Mesenteric fat pad (tissue), 1 donor: Measurements from ENCODE around the gene NDE1. TPM values are rescaled to one million over a fixed set of nuclear protein-coding genes. Genes with fewer than 3 reads are reported as not detected.
"Not testable (repeated sequence)": the region's sequence is repeated elsewhere in the genome, so short reads cannot be mapped to it uniquely, and the experiment has no call there.

Experiments
- DNase-seq: peaks from one replicate; pipeline ENCODE4 v3.0.0-alpha.2; 2020; ENCODE audit warnings: low spot score
- total RNA-seq: library from RNA; stranded (reverse); fragmentation: NEBNext Ultra II Directional; extraction: Animal tissue kit (Norgen Biotek cat#: 25700); gene quantifications from one replicate; pipeline ENCODE4 v1.2.1, GENCODE V29; 2021
- donor health status: DM: yes; HTN: yes; CAD: no.

Gene NDE1
- total RNA-seq, 1 donor from 2014 or later, result 26.8 TPM

DNA sequence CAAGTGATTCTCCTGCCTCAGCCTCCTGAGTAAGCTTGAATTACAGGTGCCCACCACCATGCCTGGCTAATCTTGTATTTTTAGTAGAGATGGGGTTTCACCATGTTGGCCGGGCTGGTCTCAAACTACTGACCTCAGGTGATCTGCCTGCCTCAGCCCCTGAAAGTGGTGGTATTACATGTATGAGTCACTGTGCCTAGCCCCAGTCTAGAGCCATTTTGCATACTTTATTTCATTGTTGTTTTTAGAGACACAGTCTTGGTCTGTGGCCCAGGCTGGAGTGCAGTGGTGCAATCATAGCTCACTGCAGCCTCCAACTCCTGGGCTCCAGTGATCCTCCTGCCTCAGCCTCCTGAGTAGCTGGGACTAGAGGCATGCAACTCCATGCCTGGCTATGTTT lies 42.5 kb downstream of the NDE1 start:
- not testable (repeated sequence) for DNase-seq

DNA sequence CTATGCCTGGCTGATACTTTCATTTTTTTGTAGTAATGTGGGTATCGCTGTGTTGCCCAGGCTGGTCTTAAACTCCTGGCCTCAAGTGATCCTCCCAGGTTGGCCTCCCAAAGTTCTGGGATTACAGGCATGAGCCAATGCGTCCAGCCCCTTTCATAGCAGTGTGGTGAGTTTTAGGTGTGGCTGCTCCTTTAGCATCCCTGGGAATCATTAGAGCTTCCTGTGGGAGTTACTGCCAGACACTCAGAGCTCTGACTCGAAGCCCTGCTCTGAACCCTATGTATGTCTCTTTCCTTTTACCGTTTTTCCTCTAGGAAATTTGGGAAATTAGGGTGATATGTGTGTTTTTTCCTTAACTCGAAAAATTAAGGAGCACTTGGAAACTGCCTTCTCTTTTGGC lies 44.5 kb downstream of the NDE1 start:
- DNase-seq, result no peak

DNA sequence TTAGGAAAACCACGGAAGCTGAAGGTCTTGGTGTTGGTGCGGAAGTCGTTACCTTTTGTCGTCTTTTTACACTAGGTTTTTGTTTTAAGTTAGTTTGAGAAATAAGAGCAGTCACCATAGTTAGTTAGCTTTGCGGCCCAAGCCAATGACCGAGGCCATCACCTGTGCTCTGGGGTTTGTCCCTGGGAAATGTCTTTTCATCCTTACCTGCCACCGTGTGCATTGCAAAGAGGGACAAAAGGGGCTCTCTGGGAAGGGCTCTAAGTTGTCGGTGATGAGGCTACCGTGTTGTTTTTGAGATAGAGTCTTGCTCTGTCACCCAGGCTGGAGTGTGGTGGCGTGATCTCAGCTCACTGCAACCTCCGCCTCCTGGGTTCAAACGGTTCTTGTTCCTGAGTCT lies 49.8 kb downstream of the NDE1 start:
- DNase-seq, result no peak

DNA sequence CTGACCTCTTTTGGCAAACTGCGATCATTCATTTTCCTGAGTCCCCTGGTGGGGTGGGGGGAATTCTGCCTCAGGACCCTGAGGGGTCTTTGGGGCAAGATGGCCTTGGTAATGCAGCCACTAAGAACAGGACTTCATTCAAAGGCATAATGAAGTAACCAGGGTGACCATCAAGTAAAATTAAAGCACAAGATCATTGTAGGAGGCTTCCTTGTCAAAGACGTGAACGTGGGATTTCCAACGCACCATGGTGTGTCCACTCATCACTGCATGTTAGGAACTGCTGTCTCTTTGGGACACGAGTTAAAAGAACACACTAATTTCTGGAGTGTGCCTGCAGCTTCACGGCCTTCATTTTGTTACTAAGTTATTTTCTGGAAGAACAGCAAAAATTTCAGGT lies 51.3 kb downstream of the NDE1 start:
- no peak for DNase-seq

DNA sequence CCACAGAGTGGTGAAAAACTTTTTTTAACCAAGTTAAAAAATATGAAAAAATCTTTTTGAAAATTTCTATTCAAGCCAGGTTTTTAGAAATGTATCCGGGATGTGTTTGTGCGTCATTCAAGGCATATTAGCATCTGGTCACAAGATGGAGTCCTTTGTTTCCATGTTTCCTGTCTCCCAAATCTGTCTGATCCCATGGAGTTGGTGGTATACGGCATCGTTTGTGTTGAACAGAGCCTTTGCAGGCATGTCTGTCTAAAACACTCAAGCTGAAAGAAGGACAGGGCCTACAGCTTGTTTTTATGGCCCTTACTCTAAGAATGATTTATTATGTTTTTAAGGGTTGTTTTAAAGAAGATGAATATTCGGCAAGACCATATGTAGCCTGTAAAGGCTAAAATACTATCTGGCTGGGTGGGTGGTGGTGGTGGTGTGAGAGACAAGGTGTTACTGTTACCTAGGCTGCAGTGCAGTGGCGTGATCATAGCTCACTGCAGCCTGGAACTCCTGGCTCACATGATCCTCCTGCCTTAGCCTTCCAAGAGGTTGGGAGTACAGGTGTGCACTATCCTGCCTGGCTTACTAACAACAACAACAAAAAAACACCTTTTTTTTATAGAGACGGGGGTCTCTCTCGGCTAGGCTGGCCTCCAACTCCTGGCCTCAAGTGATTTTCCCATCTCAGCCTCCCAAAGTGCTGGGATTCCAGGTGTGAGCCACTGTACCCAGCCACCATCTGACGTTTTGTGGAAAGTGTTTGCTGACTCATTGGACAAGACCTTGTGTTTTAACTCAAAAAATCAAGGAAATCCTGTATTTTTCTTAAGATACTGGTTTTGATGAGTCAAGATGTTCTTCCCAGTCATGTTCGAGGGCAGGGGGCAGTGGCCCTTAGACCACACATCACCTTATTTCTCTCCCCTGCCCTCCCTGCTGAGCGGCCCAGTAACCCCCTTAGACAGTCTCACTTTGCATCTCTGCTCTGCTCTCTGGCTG lies 52.2 kb downstream of the NDE1 start:
- DNase-seq, result no peak

DNA sequence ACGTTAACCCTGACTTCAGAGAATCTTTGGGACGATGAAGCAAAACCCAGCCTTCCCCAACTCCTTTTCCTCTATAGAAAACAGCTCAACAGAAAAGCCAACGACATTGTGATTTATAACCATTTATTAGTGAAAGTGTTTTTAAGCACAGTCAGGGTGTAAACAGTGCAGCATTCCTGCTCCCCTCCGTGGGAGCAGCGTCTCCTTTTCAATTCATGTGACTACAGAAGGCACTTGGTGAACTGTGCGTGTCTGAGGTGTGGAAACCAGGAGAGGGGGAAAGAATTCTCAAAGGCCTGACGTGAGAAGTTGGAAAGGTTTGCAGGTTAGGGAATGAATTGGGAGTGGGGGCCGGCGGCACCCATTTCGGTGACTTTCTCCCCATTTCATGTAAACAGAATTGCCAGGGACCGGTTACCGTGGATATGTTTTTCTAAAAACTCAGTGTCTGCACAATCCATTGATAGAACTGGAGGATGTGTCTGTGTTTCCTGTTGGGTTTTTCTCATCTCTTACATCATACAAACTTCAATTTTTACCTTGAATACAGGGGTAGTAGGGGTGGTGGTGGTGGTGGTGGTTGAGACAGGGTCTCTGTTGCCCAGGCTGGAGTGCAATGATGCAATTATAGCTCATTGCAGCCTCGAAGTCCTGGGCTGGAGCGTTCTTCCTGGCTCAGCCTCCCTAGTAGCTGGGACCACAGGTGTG lies 53.1 kb downstream of the NDE1 start:
- no peak for DNase-seq

DNA sequence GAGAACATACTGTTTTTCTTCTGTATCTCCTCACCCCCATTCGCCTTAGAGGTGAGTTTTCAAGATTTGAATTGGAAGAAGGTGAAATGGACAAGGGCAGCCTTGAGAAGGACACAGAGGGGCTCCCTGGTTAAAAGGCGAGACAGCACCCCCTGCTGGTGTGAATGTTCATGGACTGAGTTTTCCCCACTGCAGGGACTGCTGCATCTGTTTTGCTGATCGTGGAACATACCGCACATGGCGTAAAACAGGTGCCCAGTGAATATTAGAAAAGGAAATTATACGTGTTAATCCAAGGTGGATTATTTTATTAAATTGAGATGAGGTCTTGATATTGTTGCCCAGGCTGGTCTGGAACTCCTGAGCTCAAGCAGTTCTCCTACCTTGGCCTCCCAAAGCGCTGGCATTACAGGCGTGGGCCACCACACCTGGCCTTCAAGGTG lies 54.5 kb downstream of the NDE1 start:
- DNase-seq, result no peak

DNA sequence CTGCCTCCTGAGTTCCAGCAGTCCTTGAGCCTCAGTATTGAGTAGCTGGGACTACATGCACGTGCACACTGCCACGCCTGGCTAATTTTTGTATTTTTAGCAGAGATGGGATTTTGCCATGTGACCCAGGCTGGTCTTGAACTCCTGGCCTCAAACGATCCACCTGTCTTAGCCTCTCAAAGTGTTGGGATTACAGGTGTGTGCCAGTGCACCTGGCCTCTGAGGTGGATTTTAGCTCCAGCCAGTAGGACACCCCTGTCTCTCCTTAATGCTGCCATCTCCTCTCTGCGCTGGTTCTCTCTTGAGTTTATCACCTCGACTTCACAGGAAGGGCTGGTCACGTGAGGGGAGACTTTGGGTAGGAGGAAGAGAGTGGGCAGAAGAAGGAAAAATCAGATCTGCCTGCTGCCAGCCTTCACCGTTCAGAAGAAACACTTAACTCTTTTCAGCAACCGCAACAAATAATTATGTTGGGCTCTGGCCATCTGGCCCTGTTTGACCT lies 55.1 kb downstream of the NDE1 start:
- DNase-seq, result no peak

DNA sequence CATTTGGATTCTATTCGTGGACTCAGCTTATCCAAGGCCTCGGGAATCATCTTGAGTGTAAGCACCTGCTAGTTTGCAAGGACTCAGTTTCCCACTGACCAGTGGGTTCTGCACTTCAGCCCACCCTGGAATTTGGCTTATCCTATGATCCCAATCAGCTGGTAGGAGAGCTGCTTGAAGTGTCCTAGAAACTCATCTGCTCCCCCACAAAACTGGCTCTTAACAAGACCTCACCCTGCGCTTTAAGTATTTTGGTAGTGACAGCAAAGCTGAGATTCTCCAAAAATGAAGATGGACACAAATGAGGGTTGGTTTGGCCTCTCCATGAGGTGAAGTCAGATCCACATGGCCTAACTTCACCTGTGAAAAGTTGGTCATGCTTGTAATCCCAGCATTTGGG lies 57.3 kb downstream of the NDE1 start:
- DNase-seq, result no peak

DNA sequence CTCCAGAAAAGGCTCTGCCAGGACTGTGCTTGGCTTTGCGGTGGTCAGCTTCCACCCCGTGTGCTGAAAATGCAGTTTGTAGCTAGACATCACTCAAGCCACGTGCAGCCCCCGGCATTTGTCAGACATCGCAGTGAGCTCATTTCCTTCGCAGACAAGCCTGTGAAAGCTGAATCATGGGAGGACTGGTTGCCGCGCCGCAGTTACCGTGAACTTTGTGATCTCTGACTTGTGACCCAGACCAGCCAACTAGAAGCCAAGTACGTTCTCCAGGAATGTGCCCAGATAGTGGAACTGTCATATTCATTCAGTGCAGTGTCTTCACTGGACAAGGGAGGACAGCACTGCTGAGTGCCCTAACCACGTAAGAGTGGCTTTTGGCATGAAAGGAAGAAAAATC lies 58.1 kb downstream of the NDE1 start:
- no peak for DNase-seq

DNA sequence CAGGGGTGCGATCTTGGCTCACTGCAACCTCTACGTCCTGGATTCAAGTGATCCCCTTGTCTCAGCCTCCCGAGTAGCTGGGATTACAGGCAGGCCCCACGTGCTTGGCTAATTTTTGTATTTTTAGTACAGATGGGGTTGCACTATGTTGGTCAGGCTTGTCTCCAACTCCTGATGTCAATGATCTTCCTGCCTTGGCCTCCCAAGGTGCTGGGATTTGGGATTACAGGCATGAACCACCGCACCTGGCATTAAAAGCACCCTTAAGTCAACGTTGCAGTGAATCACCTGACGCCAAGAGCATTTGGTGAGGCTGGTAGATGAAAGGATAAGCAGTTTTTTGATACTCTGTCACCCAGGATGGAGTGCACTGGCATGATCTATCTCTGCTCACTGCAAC lies 59.0 kb downstream of the NDE1 start:
- DNase-seq, result no peak

DNA sequence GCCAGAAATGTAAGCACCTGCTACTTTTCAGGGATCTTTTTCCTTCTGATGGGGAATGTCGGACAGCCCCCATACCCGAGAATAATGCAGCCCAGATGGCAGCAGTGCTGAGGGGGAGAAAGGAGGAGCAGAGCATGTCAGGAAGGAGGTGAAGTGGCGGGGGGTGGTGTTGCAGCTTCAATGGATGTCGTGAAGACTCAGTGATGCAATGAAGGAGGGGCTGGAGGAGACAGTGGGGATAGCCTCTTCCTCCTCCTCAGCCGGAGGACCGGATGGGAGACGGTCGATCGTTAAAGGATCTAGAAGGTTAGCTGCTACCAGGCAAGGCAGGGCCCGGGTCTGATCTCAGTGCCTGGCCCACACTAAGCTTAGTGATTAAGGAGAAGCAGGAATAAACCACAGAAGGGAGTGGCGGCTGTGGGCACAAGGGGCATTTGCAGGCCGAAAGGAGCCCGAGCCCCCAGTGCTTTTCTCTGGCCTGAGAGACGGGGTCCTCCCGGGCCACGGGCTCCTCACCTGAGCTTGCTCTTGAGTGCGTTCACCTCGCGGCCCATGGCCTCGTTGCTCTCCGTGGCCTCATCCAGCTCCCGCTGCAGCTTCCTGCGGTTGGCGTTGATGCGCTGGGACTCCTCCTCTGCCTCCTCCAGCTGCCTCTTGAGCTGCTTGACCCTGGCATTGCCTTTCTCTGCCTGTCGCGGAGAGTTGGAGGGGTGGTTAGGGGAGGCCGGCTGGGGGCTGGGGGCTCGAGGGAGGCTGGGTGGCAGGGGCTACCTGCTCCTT lies 64.5 kb downstream of the NDE1 start:
- no peak for DNase-seq

DNA sequence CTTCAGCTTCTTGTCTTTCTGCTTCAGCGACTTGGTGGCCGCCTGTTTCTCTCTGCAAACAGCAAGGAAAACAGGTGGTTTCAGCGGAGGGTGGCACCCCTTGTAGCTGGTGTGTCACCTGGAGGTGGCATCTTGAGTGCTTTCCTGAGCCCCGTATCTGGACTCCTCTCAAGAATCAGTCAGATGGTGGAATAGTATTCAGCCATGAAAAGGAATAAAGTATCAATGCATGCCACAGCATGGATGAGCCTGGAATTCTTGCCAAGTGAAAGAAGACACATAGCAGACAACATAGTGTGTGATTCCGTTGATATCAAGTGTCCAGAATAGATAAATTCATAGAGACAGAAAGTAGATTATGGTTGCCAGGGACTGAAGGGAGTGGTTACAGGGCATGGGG lies 65.2 kb downstream of the NDE1 start:
- DNase-seq, result no peak

DNA sequence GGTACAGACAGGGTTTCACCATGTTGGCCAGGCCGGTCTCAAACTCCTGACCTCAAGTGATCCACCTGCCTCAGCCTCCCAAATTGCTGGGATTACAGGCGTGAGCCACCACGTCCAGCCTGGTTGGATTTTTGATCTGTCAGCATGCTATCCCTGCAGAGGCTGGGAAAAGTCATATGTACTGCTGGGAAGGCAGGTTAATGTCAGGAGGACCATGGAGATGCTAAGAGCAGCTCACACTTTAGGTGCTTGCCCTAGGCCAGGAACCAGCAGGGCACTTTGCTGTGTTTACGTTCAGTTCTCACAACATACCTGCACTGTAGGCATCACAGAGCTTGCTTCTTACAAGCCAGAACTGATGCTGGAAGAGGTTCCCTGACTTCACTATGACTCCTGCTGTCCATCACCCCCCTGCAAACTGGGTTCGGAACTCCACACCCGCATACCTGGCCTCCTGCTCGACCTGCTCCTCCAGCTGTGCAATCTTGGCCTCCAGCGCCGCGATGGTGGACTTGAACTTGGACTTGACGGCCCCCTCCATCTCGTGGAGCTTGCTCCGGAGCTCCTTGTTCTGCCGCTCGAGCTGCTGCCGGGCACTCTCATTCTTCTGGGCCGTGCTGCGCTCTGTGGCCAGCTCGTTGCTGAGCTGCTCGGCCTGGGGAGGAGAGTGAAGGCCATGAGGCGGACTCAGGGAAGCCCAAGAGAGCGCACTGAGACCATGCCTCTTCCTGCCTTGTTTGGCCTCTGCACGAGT lies 66.8 kb downstream of the NDE1 start:
- no peak for DNase-seq

DNA sequence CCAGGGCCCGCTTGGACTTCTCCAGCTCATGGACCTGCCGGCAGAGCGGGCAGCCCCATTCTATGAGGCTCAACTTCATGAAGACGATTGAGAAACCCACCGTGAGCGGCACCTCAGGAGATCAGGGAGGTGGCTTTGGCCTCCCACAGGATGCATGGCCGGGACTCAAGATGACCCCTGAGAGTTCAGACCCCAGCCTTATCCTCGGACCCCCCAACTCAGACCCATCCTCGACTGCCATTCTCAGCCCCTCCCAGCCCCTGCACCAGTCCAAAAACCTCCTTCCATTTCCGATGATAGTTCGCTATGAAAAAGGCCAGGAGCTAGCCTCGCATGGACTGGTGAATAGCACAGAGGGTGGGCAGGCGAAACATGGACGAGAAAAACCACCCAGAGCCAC lies 71.0 kb downstream of the NDE1 start:
- DNase-seq, result no peak

DNA sequence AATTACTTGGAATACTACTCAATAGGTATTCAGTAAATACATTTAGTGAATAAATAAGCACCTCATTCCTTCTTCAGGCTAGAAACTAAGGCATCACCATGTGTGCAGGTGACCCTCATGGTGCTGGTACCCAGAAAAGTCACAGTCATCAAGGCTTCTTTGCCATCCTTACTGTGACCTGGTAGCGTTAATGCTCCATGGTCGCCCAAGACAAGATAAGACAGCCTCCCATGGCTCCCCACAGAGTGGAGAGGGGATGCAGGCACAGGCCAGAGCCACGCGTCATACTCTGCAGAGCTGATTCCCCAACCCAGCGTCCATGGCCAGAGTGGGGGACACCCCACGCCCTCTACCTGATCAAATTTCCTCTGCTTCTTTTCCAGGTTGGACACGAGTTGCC lies 73.8 kb downstream of the NDE1 start:
- DNase-seq, result no peak

DNA sequence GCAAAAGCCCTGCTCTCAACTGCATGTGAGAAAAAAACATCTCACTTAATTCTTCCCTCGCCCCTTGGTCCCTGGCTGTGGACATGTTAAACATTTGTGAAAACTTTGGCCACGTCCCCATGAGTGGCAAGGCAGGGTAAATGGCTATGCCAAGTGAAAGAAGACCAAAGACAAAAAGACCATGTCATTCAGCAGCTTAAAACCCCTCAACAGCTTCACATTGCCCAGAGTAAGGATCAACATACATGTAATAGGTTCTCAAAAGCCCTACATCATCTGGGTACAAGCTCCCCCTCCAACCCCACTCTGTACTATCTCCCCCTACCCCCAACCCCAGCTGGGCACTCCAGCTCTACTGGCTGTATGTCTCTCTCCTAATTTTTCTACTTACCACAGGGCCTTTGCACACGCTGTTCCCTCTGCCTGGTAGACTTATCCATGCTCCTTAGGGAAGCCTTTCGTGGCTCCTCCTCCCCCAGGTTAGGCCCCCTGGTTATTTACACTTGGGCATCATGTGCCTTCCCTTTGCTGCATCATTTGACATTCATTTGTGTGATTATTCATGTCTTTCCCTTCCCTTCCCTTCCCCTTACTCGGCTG lies 75.7 kb downstream of the NDE1 start:
- DNase-seq, result no peak

DNA sequence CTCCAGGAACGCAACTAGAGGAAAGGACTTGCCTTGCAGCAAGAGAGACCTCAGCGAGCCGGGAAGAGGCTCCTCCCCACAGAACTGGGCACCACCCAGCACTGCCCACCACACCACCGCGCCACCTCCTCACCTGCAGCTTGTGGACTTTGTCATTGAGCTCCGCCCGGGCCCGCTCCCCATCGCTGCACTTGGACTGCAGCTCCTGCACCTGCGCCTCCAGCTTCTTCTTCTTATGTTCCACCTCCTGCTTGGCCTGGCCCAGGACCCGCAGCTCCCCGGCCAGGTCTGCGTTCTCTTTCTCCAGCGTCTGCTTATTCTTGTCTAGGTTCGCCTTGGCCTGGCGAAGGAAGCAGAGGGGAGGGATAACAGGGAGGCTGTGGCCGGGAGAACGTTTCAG lies 76.7 kb downstream of the NDE1 start:
- no peak for DNase-seq

DNA sequence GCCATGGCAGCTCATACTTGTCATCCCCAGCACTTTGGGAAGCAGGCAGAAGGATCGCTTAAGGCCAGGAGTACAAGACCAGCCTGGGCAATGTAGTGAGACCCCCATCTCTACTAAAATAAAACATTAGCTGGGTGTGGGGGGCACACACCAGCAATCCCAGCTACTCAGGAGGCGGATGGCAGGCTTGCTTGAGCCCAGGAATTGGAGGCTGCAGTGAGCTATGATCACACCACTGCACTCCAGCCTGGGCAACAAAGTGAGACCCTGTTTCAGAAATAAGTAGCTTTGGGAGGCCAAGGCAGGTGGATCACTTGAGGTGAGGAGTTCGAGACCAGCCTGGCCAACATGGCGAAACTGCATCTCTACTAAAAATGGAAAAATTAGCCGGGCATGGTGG lies 77.7 kb downstream of the NDE1 start:
- not testable (repeated sequence) for DNase-seq

DNA sequence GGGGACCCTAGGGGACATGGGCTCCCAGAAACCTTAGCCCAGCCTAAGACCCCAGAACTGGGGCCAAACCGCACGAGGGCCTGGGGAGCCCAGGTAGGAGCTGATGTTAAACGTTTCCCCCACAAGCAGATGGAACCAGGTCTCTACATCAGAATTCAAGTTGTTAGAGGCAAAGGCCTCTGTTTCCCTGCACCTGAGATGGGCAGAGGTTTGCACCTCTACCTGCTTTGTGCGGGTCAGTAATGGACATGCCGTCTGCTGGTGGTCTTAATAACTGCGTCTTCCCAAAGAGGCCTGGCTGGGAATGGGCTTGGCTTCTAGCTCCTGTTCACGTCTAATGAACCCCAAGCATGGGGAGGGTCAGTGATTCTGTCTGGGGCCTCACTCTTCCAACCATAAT lies 79.1 kb downstream of the NDE1 start:
- no peak for DNase-seq
